Right forelimb (tissue), 1 donor: ENCODE measurements around the gene EDC4.
"Not testable (repeated sequence)": the region's sequence is repeated elsewhere in the genome, so short reads cannot be mapped to it uniquely, and the experiment has no call there.

Experiments used
- DNase-seq: peaks from one replicate; pipeline ENCODE4 v3.0.0-alpha.2; 2018

EDC4 gene

GRCh38 chr16:67872631-67873434 is at the start of gene EDC4:
TSS of gene EDC4 (plus strand) at chr16:67873052. CDS start at chr16:67873262, 210 bp downstream.
- peak; percentile 88 for DNase-seq

- DNase-seq, result no peak
These were observed 47.7 kb upstream of the EDC4 start for GRCh38 chr16:67825119-67825518.

- no peak for DNase-seq
These were observed 46.9 kb upstream of the EDC4 start for GRCh38 chr16:67825906-67826305.

GRCh38 chr16:67828651-67829050 is 44.2 kb upstream of the EDC4 start:
- DNase-seq, result no peak

GRCh38 chr16:67833030-67833414 is 39.8 kb upstream of the EDC4 start:
- DNase-seq, result no peak

- DNase-seq, result peak; percentile 98
These were observed 39.2 kb upstream of the EDC4 start for GRCh38 chr16:67833415-67834241.

GRCh38 chr16:67834242-67834614 is 38.6 kb upstream of the EDC4 start:
- no peak for DNase-seq

- DNase-seq, result not testable (repeated sequence)
These were observed 35.7 kb upstream of the EDC4 start for GRCh38 chr16:67837190-67837589.

- DNase-seq, result no peak
These were observed 35.0 kb upstream of the EDC4 start for GRCh38 chr16:67837811-67838210.

GRCh38 chr16:67841198-67841815 is 31.5 kb upstream of the EDC4 start:
- no peak for DNase-seq

GRCh38 chr16:67841816-67842508 is 30.9 kb upstream of the EDC4 start, which contains the start of gene THAP11:
TSS of gene THAP11 (plus strand) at chr16:67842320. CDS start at chr16:67842555, 235 bp downstream.
- DNase-seq, result peak; percentile 98

- DNase-seq, result peak; percentile 71
These were observed 30.1 kb upstream of the EDC4 start for GRCh38 chr16:67842509-67843342.

- no peak for DNase-seq
These were observed 29.5 kb upstream of the EDC4 start for GRCh38 chr16:67843343-67843765.

GRCh38 chr16:67844497-67844896 is 28.4 kb upstream of the EDC4 start:
- no peak for DNase-seq

GRCh38 chr16:67845291-67846062 is 27.4 kb upstream of the EDC4 start:
- DNase-seq, result no peak

GRCh38 chr16:67846063-67846319 is 26.9 kb upstream of the EDC4 start:
- no peak for DNase-seq

GRCh38 chr16:67846320-67847063 is 26.4 kb upstream of the EDC4 start, which contains the start of gene NUTF2:
TSS of gene NUTF2 (plus strand) at chr16:67846933. CDS start at chr16:67865131, 18,198 bp downstream.
- peak; percentile 99 for DNase-seq

- DNase-seq, result no peak
These were observed 25.6 kb upstream of the EDC4 start, which contains the start of gene CENPT for GRCh38 chr16:67847064-67847861. TSS of gene CENPT (minus strand) at chr16:67847693. CDS start at chr16:67833859, 13,834 bp downstream.

- DNase-seq, result no peak
These were observed 24.7 kb upstream of the EDC4 start for GRCh38 chr16:67848118-67848517.
